GM12892 (cell line): Measurements from ENCODE around the gene WDFY4.

Source experiments
- POLR2A ChIP-seq: IDR thresholded peaks from 2 replicates; pipeline ENCODE4 v1.6.1; 2011; ENCODE audit warnings: low read depth, low read length, control low read depth
- POLR2AphosphoS5 ChIP-seq: IDR thresholded peaks from 2 replicates; pipeline ENCODE4 v1.6.1; 2011; ENCODE audit warnings: low read depth, low read length, control low read depth
- TAF1 ChIP-seq: IDR thresholded peaks from 2 replicates; pipeline ENCODE4 v1.6.1; 2011; ENCODE audit warnings: low read depth, mild to moderate bottlenecking, control low read depth, low read length, borderline replicate concordance

DNA sequence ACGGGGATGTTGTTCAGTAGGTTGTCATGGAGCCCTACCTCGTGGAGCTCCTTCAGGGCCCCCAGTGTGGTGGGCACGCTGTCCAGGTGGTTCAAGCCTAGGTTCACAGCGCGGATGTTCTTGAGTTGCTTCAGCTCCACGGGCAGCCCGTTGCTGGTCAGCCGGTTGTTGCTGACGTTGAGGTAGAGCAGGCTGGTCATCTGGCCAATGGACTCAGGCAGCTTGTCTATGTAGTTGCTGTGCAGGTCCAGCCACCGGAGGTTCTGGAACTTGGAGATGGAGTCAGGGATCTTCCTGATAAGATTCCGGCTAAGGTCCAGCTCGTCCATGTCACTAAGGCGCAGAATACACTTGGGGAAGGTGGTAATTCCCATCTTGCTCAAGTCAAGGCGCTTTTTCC, 229.0 kb downstream of the WDFY4 start:
- no peak for TF ChIP-seq POLR2AphosphoS5
- TF ChIP-seq POLR2A: no peak
- no peak for TF ChIP-seq TAF1
